DOHH2 (cell line): ENCODE measurements around the gene CLDN14.

Experiments
- H3F3A ChIP-seq: fragments of 200-600 bp; sonication (generic), shearing (Covaris generic); 2 replicates; pipeline ENCODE4 v1.6.0; 2016; ENCODE audit warnings: antibody characterized with exemption, mild to moderate bottlenecking; ENCODE audit not compliant: control insufficient read depth, insufficient read depth
- H3K27ac ChIP-seq: fragments of 200-600 bp; sonication (generic); 2 replicates; pipeline ENCODE4 v1.5.1; 2014; ENCODE audit warnings: low read depth, mild to moderate bottlenecking, low read length, moderate library complexity
- H3K27me3 ChIP-seq: fragments of 200-600 bp; sonication (generic); 2 replicates; pipeline ENCODE4 v1.6.1; 2014; ENCODE audit warnings: mild to moderate bottlenecking, low read length, mixed read lengths; ENCODE audit not compliant: control insufficient read depth
- H3K36me3 ChIP-seq: fragments of 200-600 bp; sonication (generic); 2 replicates; pipeline ENCODE4 v1.6.1; 2014; ENCODE audit warnings: mild to moderate bottlenecking, low read length, moderate library complexity, mixed read lengths; ENCODE audit not compliant: control insufficient read depth
- H3K4me1 ChIP-seq: fragments of 200-600 bp; sonication (generic); 2 replicates; pipeline ENCODE4 v1.6.1; 2014; ENCODE audit warnings: mild to moderate bottlenecking, low read length, mixed read lengths; ENCODE audit not compliant: control insufficient read depth
- H3K4me2 ChIP-seq: fragments of 200-600 bp; sonication (generic); 2 replicates; pipeline ENCODE4 v1.6.0; 2014; ENCODE audit warnings: mild to moderate bottlenecking, low read length, moderate library complexity
- H3K4me3 ChIP-seq: fragments of 200-600 bp; sonication (generic); 2 replicates; pipeline ENCODE4 v1.5.1; 2014; ENCODE audit warnings: mild to moderate bottlenecking, low read length, mixed read lengths
- H3K79me2 ChIP-seq: fragments of 200-600 bp; sonication (generic); 2 replicates; pipeline ENCODE4 v1.6.1; 2014; ENCODE audit warnings: mild to moderate bottlenecking, low read length, mixed read lengths; ENCODE audit not compliant: control insufficient read depth
- H3K9me2 ChIP-seq: fragments of 200-600 bp; sonication (generic); replicated peaks from 2 replicates; pipeline ENCODE4 v1.6.1; 2014; ENCODE audit warnings: mild to moderate bottlenecking, low read length, mixed read lengths; ENCODE audit not compliant: control insufficient read depth
- H3K9me3 ChIP-seq: fragments of 200-600 bp; sonication (generic); 2 replicates; pipeline ENCODE4 v1.6.1; 2014; ENCODE audit warnings: antibody characterized with exemption, low read length, mixed read lengths; ENCODE audit not compliant: control insufficient read depth, insufficient read depth
- H4K20me1 ChIP-seq: fragments of 200-600 bp; sonication (generic); 2 replicates; pipeline ENCODE4 v1.6.0; 2014; ENCODE audit warnings: low read depth, mild to moderate bottlenecking, antibody characterized with exemption, low read length, moderate library complexity; ENCODE audit not compliant: control insufficient read depth, insufficient read depth
- CTCF ChIP-seq: fragments of 200-600 bp; sonication (generic); IDR thresholded peaks from one replicate; pipeline ENCODE4 v1.5.1; 2014; ENCODE audit warnings: antibody characterized with exemption, mild to moderate bottlenecking, low read depth, low read length; ENCODE audit not compliant: poor library complexity, severe bottlenecking
- EZH2phosphoT487 ChIP-seq: fragments of 200-600 bp; sonication (generic); IDR thresholded peaks from 2 replicates; pipeline ENCODE4 v1.6.1; 2017; ENCODE audit warnings: borderline replicate concordance, mild to moderate bottlenecking, antibody characterized with exemption, low read length, moderate library complexity, mixed read lengths

Gene CLDN14

DNA sequence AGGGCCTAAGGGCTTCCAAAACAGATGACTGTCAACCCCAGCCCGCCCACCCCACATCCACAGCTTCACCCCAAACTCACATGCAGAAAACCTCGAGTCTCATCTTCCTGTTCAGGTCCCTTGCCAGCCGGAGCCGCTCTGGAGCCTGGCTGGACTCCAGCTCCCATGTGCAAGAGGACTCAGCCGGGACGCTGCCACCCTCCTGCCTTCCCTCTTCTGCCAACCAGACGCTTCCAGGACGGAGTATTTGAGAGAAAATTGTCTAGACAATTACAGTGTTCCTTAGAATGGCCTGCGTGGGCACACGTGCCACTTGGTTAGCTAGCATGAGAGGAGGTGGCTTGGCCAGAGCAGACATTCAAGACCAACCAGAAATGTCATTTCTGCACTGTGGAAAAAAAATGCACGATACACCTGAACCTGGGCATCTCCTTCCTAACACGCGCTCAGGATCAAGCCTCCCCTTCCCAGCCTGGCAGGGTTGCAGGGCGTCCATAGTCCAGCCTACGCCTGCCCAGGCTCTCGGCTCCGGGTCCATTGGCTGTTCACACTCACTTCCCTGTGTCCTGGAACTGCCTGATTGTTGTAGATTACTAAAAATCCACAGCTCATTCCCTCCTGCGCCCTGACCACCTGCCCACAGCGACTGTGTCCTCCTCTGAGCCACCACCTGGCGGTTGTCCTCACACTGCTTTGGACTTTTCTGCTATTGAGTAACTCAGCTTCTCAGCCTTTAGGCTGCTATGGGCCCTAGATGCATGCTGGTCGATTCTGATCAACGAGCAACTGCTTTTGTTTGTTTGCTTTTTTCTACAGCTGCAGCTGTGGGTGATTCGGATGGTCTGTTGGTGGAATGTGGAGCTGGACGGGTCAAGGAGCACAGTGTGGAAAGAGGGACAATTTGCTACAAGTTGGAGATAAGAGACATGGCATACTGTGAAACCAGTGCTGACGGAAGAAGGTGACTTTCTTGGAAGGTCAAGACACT lies at the start of gene CLDN14:
TSS of gene CLDN14 (minus strand) at position 708 of the 988 bp plus-strand sequence. CDS start 18,427 bp downstream, outside the sequence.
- no peaks in the 10 kb centered on the region for H3K27me3 ChIP-seq
- H3K4me3 ChIP-seq: no peak within 1 kb of the TSS
- H3K9me2 ChIP-seq: no peaks in the 10 kb centered on the region
- H3K79me2 ChIP-seq: no peaks in the 10 kb centered on the region
- H3K4me2 ChIP-seq: no peak within 1 kb of the TSS
- H4K20me1 ChIP-seq: no peaks in the 10 kb centered on the region
- H3K36me3 ChIP-seq: no peaks in the 10 kb centered on the region
- H3K4me1 ChIP-seq: no peaks in the 10 kb centered on the region
- no peaks in the 10 kb centered on the region for H3K9me3 ChIP-seq
- no peaks in the 10 kb centered on the region for H3F3A ChIP-seq
- TF ChIP-seq CTCF: no peak
- TF ChIP-seq EZH2phosphoT487: no peak
- no peak within 1 kb of the TSS for H3K27ac ChIP-seq

GRCh38 chr21:36528716-36529115 lies 48.8 kb upstream of the CLDN14 start:
- Histone ChIP-seq H3K36me3 (no peaks in the 10 kb centered on the region), H3K9me2 (no peaks in the 10 kb centered on the region), H4K20me1 (no peaks in the 10 kb centered on the region), H3K79me2 (no peaks in the 10 kb centered on the region), H3F3A (no peaks in the 10 kb centered on the region), H3K4me2 (no peak overlapping the region), H3K9me3 (no peaks in the 10 kb centered on the region), H3K4me1 (no peaks in the 10 kb centered on the region), H3K27ac (no peak overlapping the region), H3K4me3 (no peak overlapping the region), H3K27me3 (no peaks in the 10 kb centered on the region)
- TF ChIP-seq CTCF (no peak), EZH2phosphoT487 (no peak)

- Histone ChIP-seq H3K79me2 (no peaks in the 10 kb centered on the region), H3K4me3 (no peak overlapping the region), H3K9me2 (no peaks in the 10 kb centered on the region), H3K4me1 (no peaks in the 10 kb centered on the region), H3K4me2 (no peak overlapping the region), H3F3A (no peaks in the 10 kb centered on the region), H3K9me3 (no peaks in the 10 kb centered on the region), H3K27ac (no peak overlapping the region), H3K27me3 (no peaks in the 10 kb centered on the region), H4K20me1 (no peaks in the 10 kb centered on the region), H3K36me3 (no peaks in the 10 kb centered on the region)
- TF ChIP-seq CTCF (no peak), EZH2phosphoT487 (no peak)
These were observed 47.4 kb upstream of the CLDN14 start for GRCh38 chr21:36527317-36527716.
